GM21529 (cell line): ENCODE results near the gene CHRNB1.

Source experiments
- ATAC-seq: cut with Tn5 transposase; IDR thresholded peaks from one replicate; pipeline ENCODE4 v1.9.1; 2021; ENCODE audit not compliant: unreplicated experiment

CHRNB1 gene, protein sequence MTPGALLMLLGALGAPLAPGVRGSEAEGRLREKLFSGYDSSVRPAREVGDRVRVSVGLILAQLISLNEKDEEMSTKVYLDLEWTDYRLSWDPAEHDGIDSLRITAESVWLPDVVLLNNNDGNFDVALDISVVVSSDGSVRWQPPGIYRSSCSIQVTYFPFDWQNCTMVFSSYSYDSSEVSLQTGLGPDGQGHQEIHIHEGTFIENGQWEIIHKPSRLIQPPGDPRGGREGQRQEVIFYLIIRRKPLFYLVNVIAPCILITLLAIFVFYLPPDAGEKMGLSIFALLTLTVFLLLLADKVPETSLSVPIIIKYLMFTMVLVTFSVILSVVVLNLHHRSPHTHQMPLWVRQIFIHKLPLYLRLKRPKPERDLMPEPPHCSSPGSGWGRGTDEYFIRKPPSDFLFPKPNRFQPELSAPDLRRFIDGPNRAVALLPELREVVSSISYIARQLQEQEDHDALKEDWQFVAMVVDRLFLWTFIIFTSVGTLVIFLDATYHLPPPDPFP

DNA sequence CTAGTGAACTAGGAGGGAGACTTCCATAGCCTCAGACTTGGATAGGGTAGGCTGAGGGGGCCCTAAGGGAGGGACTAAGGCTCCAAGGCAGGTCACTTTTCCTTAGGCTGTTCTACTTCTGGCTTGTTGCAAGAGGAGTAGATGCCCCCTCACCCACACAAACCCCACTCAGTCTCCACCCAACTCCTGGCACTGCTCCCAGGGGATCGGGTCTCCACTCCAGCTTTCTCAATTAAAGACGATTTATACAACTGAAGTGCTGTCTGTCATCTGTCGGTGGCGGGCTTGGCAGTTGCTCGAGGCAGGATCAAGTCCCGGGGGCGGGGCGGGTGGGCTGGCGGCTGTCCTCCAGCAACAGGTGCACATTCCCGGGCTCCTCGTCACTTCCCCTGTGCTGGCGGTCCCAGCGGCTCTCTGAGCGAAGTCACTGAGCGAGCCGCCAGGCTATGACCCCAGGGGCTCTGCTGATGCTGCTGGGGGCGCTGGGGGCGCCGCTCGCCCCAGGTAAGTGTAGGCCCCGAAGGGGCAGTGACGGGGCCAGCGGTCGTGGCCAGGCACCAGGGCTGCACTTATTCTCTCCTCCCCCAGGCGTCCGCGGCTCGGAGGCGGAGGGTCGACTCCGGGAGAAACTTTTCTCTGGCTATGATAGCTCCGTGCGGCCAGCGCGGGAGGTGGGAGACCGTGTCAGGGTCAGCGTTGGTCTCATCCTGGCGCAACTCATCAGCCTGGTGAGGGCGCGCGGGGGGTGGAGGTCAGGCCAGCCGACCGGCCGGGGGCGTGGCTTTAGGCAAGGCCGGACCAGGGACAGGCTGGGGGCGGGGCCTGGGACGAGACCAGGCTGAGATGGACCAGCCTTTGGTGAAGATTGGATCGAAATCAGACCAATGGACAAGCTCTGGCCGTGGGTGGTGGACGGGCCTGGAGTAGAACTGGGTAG lies at the start of gene CHRNB1:
CHRNB1 (plus strand) TSS at position 380 of the 937 bp plus-strand sequence; CDS start at position 447, 67 bp downstream.
- ATAC-seq: no peak

DNA sequence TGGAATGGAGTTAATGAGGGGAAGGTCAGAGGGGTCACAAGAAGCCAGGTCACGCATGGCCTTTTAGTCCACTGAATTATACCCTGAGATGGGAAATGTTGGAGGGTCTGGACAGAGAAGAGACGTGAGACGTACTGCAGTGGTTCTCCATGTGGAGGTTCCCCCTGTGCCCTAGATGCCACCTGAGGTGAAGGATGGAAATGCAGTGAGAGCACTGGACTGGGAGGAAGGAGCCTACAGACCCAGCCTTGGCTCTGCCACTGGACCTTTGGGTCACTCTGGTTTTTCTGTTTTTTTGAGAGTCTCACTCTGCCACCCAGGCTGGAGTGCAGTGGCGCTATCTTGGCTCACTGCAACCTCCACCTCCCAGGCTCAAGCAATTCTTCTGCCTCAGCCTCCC lies 48.7 kb upstream of the CHRNB1 start:
- no peak for ATAC-seq

DNA sequence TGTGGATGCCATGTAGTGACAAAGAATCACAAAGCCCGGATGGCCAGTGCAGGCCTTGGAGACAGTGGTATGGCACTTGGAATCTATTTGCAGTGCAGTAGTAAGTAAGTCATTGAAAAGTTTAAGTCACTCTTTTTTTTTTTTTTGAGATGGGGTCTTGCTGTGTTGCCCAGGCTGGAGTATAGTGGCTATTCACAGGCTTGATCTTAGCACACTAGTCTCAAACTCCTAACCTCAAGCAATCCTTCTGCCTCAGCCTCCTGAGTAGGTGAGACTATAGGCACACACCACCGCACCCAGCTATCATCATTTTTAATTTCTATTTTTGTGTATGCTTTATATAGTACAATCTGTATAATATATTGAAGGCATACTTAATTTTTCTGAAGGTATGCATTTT lies 46.2 kb upstream of the CHRNB1 start:
- no peak for ATAC-seq

DNA sequence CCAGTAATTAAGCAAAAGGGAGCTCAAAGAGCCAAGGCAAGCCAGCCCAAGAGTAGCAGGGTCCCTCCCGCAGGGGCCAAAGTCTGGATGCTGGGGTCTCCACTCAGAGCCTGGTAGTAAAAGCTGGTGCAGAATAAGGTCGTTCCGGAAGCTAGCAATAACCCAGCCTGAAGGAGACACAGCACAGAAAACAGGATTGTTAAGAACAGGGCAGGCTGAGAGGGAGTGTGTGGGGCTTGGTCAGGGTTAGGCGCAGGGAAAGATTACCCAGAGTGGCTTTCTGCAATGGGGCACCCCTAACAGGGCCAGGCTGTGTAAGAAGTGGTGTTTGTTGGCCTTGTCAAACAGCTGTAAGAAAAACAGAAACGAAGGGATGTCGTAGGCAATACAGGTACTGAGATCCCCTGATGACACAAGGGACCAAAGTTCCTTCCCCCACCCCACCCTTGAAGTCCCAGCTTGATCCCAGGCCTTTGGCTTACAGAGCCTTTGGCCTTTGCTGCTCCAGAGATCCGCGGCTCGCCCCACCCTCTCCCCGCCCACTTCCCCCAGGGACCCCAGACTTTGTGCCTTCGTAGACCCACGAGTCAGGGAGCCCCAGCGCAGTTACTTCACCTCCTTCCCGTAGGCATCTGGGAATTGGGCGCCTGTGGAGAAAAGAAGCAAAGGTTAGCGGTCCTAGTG lies 41.7 kb upstream of the CHRNB1 start:
- no peak for ATAC-seq

DNA sequence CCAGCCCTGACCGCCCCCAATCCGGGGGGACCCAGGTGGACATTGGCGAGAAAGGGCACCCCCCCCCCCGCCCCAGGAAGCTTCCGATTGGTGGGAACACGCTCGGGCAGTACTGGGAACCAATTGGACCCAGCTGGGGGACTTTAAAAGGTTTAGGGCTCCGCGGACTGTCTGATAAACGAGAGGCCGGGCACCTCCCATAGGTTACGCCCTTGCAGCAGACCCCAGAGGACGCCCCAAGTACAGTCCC lies 41.2 kb upstream of the CHRNB1 start:
- peak; percentile 17 for ATAC-seq

DNA sequence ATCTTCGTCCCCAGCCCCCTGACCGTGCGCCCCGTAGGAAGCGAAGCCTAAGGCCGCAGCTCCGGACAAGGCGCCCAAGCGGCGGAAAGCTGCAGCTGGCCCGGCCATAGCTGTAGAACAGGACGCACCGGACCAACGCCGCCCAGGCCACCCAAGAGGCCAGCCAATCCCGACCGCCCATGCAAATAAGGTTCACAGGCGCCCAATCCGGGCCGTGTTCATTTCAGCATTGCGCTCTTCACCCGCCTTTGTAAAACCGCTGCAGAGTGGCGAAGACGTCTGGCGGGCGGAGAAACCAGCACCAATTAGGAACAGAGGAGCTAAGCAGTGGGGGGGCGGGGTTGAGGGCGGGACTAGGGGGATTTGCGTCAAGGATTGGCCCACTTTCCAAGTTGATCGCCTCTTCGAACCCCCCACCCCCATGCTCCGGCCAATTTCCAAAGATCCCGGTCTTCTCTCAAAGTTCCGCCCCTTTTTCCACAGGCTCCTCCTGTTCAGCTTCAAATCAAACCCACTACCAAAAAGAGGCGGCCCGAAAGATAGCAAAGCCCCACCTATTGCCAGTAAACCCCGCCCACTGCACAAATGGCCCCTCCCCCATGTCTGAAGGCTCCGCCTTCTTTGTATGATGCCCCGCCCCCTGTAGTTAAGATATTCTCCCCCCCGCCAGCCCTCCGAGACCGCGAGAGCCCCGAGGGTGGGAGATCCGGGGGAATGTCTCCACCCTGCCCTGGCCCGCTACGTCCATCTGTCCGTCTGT lies 40.7 kb upstream of the CHRNB1 start, which contains the start of gene TMEM256:
TMEM256 (minus strand) TSS at position 121 of the 760 bp plus-strand sequence; CDS start at position 108, 13 bp downstream.
- peak; percentile 89 for ATAC-seq

DNA sequence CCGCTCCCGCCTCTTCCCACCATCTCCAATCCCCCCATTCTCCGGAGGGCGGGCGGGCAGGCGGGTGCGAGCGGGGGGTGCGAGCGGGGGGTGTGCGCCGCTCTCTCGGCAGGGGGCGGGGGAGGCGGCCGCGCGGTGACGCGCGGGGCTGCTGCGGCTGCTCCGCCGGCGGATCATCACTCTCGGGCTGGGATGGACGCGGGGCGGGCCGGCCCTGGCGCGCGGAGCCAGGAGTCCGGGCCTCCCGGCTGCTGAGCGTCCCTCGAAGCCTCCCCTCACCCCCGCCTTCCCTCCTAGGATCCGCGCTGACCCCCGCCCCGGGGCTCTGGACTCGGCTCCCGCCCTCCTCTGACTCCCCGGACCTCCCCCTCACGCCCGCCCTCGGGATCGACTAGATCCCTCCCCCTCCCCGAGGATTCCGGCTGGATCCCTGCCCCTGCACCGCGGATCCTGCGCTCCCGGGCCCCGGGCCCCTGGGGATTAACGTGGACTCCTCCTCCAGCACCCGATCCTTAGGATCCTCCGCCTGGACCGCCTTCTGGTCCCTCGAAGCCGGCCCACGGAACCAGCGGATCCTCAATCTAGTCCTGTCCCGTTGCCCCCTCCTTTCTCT lies 40.0 kb upstream of the CHRNB1 start:
- ATAC-seq: peak; percentile 15

DNA sequence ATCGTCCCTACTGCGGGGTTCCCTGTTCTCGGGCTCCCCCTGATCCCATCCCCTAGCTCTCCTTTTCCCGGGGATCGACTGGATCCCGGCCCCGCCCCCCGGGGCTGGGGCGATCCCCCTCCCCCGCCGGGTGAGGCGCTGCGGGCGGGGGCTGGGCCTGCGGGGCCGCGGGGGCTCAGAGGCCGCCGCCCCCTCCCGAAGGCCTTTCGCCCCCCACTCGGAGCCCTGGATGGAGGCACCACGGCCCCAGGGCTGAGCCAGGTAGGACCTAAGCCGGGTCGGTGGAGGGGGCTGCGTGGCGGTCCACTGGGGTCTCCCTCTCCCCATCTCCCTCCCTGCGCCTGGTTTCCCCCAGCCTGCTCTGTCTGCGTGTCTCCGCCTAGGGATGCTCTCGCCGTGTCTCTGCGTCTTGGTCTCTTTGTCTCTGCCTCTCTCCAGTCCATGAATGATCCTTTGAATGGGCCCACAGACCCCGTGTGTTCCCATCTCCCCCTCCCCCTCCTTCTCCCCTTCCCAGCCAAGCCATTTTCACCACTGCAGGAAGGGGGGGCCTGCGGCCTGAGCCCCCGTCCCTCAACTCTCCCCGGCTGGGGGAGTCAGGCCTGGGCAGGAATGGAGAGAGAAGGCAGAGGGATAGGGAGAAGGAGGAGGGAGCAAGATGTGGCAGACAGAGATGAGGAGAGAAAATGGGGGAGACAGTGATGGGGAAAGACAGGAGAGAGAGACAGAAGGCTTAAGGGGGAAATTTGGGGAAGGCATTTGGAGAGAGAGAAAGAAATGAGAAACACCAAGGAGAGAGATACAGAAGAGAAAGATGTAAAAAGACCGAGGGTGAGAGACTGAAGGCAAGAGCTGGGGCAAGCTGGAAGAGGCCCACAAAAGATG lies 39.3 kb upstream of the CHRNB1 start:
- no peak for ATAC-seq

DNA sequence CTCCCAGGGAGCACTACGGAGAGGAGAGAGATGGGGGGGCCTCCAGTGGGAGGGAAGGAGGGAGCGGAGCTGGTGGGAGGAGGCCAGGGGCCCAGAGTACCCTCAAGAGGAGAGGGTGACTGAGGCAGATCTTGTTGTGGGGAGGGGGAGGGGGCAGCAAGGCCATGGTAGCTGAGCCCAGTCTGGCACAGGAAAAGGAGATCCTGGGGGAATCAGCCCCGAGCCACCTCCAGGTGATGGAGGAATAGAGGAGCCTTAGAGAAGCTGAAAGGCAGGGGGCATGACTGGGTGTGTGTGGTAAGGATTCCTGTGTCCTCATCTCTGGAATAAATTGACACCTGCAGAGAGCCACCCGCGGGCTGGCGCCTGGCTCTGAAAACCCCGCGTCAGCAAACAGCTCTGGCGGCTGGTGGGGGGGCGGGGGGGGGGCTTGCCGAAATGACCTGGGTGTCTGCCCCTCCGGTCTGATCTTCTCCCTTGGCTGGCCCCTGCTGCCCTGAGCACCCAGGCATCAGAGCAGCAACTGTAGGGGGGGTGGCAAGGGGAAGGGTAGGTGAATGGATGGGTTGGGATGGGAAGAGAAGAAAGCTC lies 38.5 kb upstream of the CHRNB1 start:
- no peak for ATAC-seq

DNA sequence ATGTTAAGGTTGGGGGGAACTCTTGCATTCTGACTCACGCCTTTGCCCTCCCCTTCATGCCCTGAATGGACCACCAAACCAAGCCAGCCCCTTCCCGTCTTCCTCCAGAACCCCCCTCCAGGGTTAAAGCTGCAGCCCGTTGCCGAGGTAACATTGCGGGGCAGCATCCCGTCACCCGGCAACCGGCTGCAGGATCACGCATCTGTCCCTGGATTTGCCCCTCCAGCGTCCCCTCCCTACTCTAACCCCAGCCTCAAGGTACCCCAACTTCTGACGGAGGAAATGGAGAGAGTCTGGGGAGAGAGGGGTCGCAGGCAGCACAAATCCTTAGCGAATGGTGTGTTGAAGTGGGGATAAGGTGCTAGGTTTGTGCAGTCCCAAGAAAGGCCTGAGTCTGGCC lies 37.8 kb upstream of the CHRNB1 start:
- ATAC-seq: no peak

DNA sequence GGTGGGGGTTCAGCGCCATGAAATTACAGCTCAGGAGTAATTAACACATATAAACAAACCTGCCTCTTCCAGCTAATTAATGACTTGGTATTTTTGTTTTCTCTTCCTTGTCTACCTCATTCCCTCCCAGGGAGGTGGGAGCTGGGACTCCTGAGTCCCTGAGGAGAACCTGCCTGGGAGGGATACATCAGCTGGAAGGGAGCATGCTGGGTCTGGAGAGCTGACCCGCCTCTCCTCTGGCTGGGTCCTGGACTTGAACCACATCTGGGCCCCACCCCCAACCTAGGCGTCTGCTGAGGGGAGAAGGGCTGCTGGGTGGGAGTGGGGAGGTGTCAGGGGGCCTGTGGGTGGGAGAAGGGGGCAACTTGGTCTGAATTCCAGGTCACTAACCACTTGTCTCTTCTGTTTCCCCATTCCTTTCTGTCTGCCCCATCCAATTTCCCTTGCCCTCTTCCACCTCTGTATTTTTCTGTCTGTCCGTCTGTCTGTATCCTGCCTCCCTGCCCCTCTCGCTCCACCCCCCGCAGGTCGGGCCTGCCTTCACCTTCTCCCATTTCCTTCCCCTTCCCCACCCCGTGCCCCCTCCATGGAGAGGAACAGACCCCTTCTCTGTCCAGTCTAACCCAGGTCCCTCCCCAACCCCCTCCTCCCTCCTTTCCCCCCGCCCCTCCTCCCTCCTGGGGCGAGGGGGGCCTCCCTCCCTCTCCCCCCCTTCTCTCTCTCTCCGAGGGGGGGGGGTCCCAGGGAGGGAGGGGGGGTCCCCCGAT lies 37.2 kb upstream of the CHRNB1 start, which contains the start of gene NLGN2:
NLGN2 (plus strand) TSS at position 361 of the 767 bp plus-strand sequence. CDS start 411 bp downstream, outside the sequence.
- ATAC-seq: no peak

DNA sequence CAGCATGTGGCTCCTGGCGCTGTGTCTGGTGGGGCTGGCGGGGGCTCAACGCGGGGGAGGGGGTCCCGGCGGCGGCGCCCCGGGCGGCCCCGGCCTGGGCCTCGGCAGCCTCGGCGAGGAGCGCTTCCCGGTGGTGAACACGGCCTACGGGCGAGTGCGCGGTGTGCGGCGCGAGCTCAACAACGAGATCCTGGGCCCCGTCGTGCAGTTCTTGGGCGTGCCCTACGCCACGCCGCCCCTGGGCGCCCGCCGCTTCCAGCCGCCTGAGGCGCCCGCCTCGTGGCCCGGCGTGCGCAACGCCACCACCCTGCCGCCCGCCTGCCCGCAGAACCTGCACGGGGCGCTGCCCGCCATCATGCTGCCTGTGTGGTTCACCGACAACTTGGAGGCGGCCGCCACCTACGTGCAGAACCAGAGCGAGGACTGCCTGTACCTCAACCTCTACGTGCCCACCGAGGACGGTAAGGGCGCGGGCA lies 36.6 kb upstream of the CHRNB1 start:
- ATAC-seq: no peak

DNA sequence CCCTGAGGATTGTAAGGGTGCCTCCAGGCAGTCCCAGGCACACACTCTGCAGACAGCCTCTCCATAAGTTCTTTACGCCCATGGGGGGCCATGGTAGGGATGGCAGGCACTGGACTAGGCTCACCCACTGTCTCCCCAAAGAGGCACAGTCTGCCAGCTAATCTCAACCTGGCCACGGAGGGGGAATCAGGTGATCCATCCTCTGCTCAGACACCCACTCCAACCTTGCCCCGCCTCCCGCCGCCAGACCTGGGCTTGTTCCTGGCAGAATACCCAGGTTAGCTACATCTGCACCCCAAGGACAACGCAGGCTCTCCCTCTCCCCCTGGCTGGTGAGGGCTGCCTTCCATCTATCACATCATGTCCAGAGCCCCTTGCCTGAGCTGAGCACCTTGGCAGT lies 36.0 kb upstream of the CHRNB1 start:
- no peak for ATAC-seq

DNA sequence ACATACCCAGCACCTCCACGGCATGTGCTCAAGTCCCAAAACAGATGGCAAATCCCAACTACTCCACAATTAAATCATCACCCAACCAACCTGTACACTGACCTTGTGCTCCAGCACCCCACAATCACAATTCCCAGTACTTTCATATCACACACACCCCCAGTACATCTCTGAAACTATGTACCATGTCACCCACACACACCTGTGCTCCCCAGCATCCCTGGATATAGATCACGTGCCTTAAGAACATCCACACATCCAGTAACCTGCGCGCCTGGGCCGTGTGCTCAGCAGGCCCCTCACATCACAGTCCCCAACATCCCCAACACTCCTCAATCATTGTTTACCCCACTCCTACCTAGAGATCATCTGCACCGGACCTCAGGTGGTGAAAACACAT lies 35.1 kb upstream of the CHRNB1 start:
- ATAC-seq: no peak

DNA sequence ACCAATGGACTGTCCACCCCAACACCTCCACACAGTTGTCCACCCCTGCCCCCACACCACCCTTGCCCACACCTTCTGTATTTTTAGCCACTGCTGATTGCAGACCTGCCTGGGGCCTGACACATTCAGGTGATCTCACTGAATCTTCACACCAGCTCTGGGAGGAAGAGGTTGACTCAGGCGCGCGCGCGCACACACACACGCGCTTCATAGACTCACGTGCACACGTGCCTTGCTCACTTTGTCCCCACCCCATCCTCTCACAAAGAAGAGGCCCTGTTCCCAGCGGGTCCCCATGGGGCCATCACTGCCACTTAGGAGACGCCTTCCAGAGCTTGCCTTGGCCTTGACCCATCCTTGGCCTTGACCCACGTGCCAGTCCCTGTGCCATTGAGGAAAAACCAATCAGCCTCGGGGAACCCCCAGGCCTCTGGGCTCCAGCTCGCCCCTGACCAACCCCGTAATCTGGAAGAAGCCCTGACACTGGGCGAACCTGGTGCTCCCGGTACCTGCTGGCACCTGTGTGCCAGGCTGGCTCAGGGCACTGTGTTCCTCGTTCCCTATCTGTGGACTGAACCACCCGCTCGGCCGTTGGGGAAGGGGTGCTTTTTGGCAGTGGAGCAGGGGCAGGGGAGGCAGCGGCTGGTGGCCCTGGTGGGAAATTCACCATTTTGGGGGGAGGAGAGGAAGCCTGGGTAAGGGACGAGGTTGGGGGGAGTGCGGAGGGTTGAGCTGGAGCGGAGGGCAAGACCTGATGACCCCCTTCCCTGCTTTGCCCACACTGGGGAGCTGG lies 34.0 kb upstream of the CHRNB1 start:
- no peak for ATAC-seq

DNA sequence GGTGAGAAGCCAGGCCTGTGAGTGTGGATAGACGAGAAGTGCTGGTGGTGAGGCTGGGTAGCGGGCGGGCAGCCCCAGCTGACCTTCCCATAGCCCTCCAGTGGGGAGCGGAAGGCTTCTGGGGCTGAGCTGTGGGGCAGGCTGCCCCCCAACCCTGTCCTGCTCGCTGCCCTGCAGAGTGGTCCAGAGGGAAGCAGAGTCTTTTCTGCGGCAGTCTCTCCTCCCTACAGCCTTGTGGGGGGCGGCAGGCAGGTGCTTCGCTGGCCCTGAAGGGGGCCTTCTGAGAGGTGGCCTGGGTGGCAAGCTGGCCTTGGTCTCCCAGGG lies 33.5 kb upstream of the CHRNB1 start:
- ATAC-seq: no peak

DNA sequence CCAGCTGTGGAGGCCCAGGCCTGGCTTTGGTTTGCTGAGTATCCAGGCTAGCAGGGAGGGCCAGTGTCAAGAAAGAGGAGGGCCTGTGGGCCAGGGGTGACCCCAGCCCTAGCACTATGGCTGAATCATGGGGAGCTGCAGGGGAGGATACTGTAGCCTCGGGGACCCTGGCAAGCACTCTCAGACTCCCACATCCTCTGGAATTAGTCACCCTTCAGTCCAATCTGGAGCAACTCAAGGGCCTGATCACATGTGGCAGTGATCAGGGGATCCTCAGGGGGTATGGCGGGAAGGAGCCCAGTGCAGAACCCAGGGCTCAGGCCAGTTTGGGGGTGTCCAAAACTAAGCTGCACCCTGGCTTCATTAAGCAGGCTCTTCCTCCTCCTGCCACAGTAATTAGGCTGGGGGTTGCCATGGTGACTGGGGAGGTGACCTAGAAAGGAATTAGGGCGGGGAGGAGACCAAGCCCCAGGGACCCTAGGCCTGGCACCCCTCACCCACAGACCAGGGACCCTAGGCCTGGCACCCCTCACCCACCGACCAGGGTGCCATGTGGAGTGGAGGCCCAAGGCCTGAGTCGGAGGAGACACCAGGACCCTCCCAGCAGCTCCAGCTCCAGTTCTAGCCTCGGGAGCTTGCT lies 31.4 kb upstream of the CHRNB1 start:
- no peak for ATAC-seq
